ENCODE measurements around the gene TAF4. TPM values are rescaled to one million over a fixed set of nuclear protein-coding genes. Genes with fewer than 3 reads are reported as not detected.
A peak's percentile ranks its signal among the peaks of the same experiment; 100 is the strongest.
"Not testable (repeated sequence)": the region's sequence is repeated elsewhere in the genome, so short reads cannot be mapped to it uniquely, and the experiment has no call there.

TAF4 gene
- total and polyA plus RNA-seq, 8 donors: 14.1 to 21.0 (median 17.1) TPM

DNA sequence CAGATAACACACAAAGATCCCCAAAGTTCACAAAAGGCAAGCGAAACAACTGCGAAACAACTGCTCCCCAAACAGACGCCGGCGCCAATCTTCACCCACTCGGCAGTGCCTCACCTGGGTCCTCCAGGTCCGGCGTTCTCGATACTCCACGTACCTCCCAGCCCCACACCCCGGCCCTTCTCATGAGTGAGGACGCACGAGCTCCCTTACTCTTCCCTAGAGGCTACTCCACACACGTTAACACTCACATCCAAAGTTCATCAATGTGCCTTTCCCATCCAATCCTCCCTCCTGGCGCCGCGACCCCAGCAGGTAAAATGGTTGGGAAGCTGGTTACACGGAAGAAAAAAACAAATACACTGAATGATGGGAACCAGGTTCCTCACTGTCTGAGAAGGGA lies 77.0 kb downstream of the TAF4 start:
- ATAC-seq (no peak), DNase-seq (peak in 1 of 4 donors; percentile 68)
- Histone ChIP-seq H3K9me3 (peaks cover 0 to 18% of the 10 kb centered on the region in 2 donors), H3K4me3 (no peak overlapping the region), H3K36me3 (peaks cover 0 to 81% of the 10 kb centered on the region in 2 donors), H3K27ac (no peak overlapping the region), H3K4me1 (no peaks in the 10 kb centered on the region), H3K27me3 (no peaks in the 10 kb centered on the region)
- intact Hi-C loops (cut with DNase I): no loop called here
- TF ChIP-seq, protein P1, sequence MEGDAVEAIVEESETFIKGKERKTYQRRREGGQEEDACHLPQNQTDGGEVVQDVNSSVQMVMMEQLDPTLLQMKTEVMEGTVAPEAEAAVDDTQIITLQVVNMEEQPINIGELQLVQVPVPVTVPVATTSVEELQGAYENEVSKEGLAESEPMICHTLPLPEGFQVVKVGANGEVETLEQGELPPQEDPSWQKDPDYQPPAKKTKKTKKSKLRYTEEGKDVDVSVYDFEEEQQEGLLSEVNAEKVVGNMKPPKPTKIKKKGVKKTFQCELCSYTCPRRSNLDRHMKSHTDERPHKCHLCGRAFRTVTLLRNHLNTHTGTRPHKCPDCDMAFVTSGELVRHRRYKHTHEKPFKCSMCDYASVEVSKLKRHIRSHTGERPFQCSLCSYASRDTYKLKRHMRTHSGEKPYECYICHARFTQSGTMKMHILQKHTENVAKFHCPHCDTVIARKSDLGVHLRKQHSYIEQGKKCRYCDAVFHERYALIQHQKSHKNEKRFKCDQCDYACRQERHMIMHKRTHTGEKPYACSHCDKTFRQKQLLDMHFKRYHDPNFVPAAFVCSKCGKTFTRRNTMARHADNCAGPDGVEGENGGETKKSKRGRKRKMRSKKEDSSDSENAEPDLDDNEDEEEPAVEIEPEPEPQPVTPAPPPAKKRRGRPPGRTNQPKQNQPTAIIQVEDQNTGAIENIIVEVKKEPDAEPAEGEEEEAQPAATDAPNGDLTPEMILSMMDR (IDR thresholded peaks at IDR 0.05): no peak

GRCh38 chr20:61986762-61987321 lies 78.8 kb downstream of the TAF4 start:
- peak; percentile 53 for ATAC-seq
- no peak overlapping the region for H3K4me3 ChIP-seq
- H3K4me1 ChIP-seq: no peaks in the 10 kb centered on the region
- DNase-seq: peak in 1 of 4 donors; percentile 50
- peaks cover 0 to 11% of the 10 kb centered on the region in 2 donors for H3K9me3 ChIP-seq
- peaks cover 0 to 73% of the 10 kb centered on the region in 2 donors for H3K36me3 ChIP-seq
- no peak overlapping the region for H3K27ac ChIP-seq
- intact Hi-C loops (cut with DNase I): no loop called here
- H3K27me3 ChIP-seq: no peaks in the 10 kb centered on the region
- TF ChIP-seq, protein P1 (IDR thresholded peaks at IDR 0.05): no peak

GRCh38 chr20:61985096-61985495 lies 80.6 kb downstream of the TAF4 start:
- Histone ChIP-seq H3K4me3 (no peak overlapping the region), H3K36me3 (peaks cover 0 to 60% of the 10 kb centered on the region in 2 donors), H3K27ac (no peak overlapping the region), H3K9me3 (no peaks in the 10 kb centered on the region), H3K4me1 (peaks cover 0 to 9% of the 10 kb centered on the region in 2 donors), H3K27me3 (no peaks in the 10 kb centered on the region)
- ATAC-seq (no peak), DNase-seq (no peak)
- TF ChIP-seq, protein P1 (IDR thresholded peaks at IDR 0.05): no peak
- intact Hi-C loops (cut with DNase I): no loop called here

- H3K9me3 ChIP-seq; H3K27ac ChIP-seq; H3K4me1 ChIP-seq; H3K4me3 ChIP-seq; intact Hi-C loops (cut with DNase I); H3K27me3 ChIP-seq: not testable (repeated sequence)
- ATAC-seq: peak; percentile 11
- DNase-seq: peak in 1 of 4 donors; percentile 77
- peaks cover 0 to 61% of the 10 kb centered on the region in 2 donors for H3K36me3 ChIP-seq
These were observed 81.2 kb downstream of the TAF4 start for GRCh38 chr20:61984431-61984830.

- intact Hi-C loops (cut with DNase I): no loop called here
- TF ChIP-seq, protein P1 (IDR thresholded peaks at IDR 0.05): no peak
- Histone ChIP-seq H3K9me3 (no peaks in the 10 kb centered on the region), H3K4me3 (no peak overlapping the region), H3K27me3 (no peaks in the 10 kb centered on the region), H3K36me3 (peaks cover 0 to 62% of the 10 kb centered on the region in 2 donors), H3K27ac (no peak overlapping the region), H3K4me1 (peaks cover 0 to 9% of the 10 kb centered on the region in 2 donors)
- DNase-seq (peak in 1 of 4 donors; percentile 43), ATAC-seq (no peak)
These were observed 81.7 kb downstream of the TAF4 start for GRCh38 chr20:61983965-61984364.

- intact Hi-C loops (cut with DNase I): no loop called here
- ATAC-seq (no peak), DNase-seq (peak in 1 of 4 donors; percentile 51)
- H3K9me3 ChIP-seq: no peaks in the 10 kb centered on the region
- H3K4me3 ChIP-seq: no peak overlapping the region
- TF ChIP-seq, protein P1 (IDR thresholded peaks at IDR 0.05): no peak
- H3K27ac ChIP-seq: no peak overlapping the region
- no peaks in the 10 kb centered on the region for H3K27me3 ChIP-seq
- peaks cover 0 to 9% of the 10 kb centered on the region in 2 donors for H3K4me1 ChIP-seq
- H3K36me3 ChIP-seq: peaks cover 0 to 57% of the 10 kb centered on the region in 2 donors
These were observed 82.7 kb downstream of the TAF4 start for GRCh38 chr20:61982951-61983315.
